Measurements from ENCODE around the gene TRIM56. TPM values are rescaled to one million over a fixed set of nuclear protein-coding genes. Genes with fewer than 3 reads are reported as not detected.

The TRIM56 gene
- total and polyA plus RNA-seq, 2 experiments from 2014 or later = 8.8 to 10.3 TPM

DNA sequence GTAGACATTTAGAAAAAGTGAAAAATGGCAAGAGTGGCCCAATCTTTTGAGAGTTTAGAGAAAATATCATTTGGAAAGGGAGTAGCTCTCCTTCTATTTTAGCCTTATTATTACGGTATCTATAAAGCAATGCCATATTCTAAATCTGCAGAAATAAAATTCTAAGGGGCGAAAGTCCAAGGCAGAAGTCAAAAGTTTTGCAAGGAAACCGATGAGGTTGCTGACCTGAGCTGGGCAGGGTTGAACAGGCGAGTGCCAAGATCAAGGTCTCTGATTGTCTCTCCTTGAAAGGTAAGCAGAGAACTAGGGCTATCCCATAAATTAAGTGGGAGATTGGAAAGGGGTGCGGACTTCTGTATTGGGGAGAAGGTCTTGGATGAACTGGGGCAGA, 11.7 kb downstream of the TRIM56 start:
- H3K4me1 ChIP-seq (ENCODE audit: insufficient read depth) = peaks cover 56% of the 10 kb centered on the region

DNA sequence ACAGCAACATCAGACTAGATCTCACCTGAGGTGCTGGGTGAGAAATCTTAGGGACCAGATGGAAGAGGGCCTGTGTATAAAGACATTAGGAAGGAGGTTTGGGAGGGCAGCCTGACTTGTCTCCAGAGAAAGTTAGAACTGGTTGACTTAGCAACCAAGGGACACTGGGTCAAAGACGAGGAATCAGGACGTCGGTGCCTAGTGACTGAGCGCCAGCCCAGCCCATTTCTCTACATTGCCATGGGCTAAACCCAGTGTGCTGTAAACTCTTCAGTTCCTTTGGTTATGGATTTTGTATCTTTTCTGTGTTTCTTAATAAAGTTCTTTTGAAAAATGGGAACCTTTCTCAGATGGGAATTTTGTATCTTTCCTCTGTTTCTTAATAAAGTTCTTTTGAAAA, 12.3 kb downstream of the TRIM56 start:
- Histone ChIP-seq H3K9me3 (ENCODE audit: low read depth) (no peaks in the 10 kb centered on the region), H3K4me3 (no peak overlapping the region), H3K9ac (no peak overlapping the region), H3K9me2 (ENCODE audit: insufficient read depth) (no peaks in the 10 kb centered on the region), H2AFZ (no peak overlapping the region), H3K27ac (no peak overlapping the region), H4K20me1 (ENCODE audit: insufficient read depth) (no peaks in the 10 kb centered on the region), H3K27me3 (replicated peaks; ENCODE audit: insufficient read depth) (no peaks in the 10 kb centered on the region), H3K4me1 (ENCODE audit: insufficient read depth) (peaks cover 56% of the 10 kb centered on the region), H3K4me2 (ENCODE audit: unreplicated experiment) (no peak overlapping the region), H3K79me2 (ENCODE audit: insufficient read depth) (peaks cover 32% of the 10 kb centered on the region), H3F3A (ENCODE audit: insufficient read depth) (peaks cover 64% of the 10 kb centered on the region), H3K36me3 (ENCODE audit: low read depth) (no peaks in the 10 kb centered on the region)
- in situ Hi-C loops (cut with MboI) = no loop called here
- TF ChIP-seq EZH2phosphoT487 (IDR thresholded peaks at IDR 0.05; ENCODE audit: insufficient read depth, low read depth) = no peak
- TF ChIP-seq EZH2 (IDR thresholded peaks at IDR 0.05; ENCODE audit: insufficient read depth, poor library complexity, severe bottlenecking) = no peak
- no peak for DNase-seq
- 79 to 92% methylated on average over 4 of the region's 4 CpGs for WGBS, 2 experiments (ENCODE audit: low coverage in 1 of 2, low lambda C conversion rate in 2 of 2, missing lambda C conversion rate in 2 of 2)

More for the DNA sequence above, 11.7 kb downstream of the TRIM56 start:
- no peak overlapping the region for H2AFZ ChIP-seq
- H3K27me3 ChIP-seq (replicated peaks; ENCODE audit: insufficient read depth) = no peaks in the 10 kb centered on the region
- H3K4me3 ChIP-seq = no peak overlapping the region
- H3K9me3 ChIP-seq (ENCODE audit: low read depth) = no peaks in the 10 kb centered on the region
- H3K4me2 ChIP-seq (ENCODE audit: unreplicated experiment) = no peak overlapping the region
- WGBS, 2 experiments (ENCODE audit: low coverage in 1 of 2, low lambda C conversion rate in 2 of 2, missing lambda C conversion rate in 2 of 2) = 98 to 99% methylated on average over 5 of the region's 5 CpGs
- H3K9ac ChIP-seq = no peak overlapping the region
- H3K36me3 ChIP-seq (ENCODE audit: low read depth) = no peaks in the 10 kb centered on the region
- H3F3A ChIP-seq (ENCODE audit: insufficient read depth) = peaks cover 64% of the 10 kb centered on the region
- DNase-seq = no peak
- H3K27ac ChIP-seq = no peak overlapping the region
- no peaks in the 10 kb centered on the region for H4K20me1 ChIP-seq (ENCODE audit: insufficient read depth)
- H3K9me2 ChIP-seq (ENCODE audit: insufficient read depth) = no peaks in the 10 kb centered on the region
- TF ChIP-seq EZH2phosphoT487 (IDR thresholded peaks at IDR 0.05; ENCODE audit: insufficient read depth, low read depth) (no peak), EZH2 (IDR thresholded peaks at IDR 0.05; ENCODE audit: insufficient read depth, poor library complexity, severe bottlenecking) (no peak)
- peaks cover 31% of the 10 kb centered on the region for H3K79me2 ChIP-seq (ENCODE audit: insufficient read depth)
- in situ Hi-C loops (cut with MboI) = no loop called here

DNA sequence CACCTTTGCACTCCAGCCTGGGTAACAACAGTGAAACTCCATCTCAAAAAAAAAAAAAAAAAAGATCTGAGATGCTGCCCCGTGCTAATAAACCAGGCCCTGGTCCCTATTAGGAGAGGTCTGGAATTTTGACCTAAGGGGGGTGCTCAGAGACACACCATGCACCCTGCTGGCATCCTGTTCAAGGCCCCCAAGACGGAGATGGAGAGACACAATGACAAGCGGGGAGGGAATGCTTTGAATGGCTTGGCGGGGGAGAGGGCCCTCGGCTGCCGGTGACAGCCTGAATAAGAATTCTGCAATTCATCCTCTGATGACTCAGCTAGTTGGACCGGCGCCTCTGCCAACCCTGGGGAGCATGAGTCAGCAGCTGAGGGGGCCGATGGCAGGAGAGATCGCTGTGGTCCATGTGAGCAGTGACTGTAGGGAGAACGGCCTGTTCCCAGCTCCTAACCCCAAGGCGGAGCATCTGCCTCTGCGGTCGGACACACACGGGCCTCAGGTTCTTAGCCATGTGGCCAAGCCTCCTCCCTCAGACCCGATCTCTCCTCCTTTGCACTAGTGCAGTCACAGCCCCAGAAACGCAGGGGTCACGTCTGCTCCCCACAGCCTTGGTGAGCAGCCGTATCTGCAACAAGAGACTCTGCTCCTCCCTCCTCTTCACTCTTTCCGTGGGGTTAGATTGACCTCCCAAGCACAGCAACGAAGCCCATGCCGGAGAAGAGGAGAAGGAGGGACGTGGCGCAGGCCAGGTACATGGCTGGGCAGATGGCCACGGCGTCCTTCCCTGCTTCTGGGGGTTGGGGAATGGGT, 14.9 kb downstream of the TRIM56 start:
- no peaks in the 10 kb centered on the region for H3K9me3 ChIP-seq (ENCODE audit: low read depth)
- in situ Hi-C loops (cut with MboI) = no loop called here
- H4K20me1 ChIP-seq (ENCODE audit: insufficient read depth) = no peaks in the 10 kb centered on the region
- DNase-seq = peak; percentile 99
- peaks cover 40% of the 10 kb centered on the region for H3K4me1 ChIP-seq (ENCODE audit: insufficient read depth)
- H3K36me3 ChIP-seq (ENCODE audit: low read depth) = no peaks in the 10 kb centered on the region
- WGBS, 2 experiments (ENCODE audit: low coverage in 1 of 2, low lambda C conversion rate in 2 of 2, missing lambda C conversion rate in 2 of 2) = 10 to 12% methylated on average over 23 to 26 of the region's 26 CpGs
- H3K27ac ChIP-seq = peak overlapping the region; percentile 97
- peaks cover 30% of the 10 kb centered on the region for H3K79me2 ChIP-seq (ENCODE audit: insufficient read depth)
- peak overlapping the region; percentile 36; the same call in 1 of the 2 replicates for H2AFZ ChIP-seq
- H3K9ac ChIP-seq = peak overlapping the region; percentile 78
- peak overlapping the region; percentile 31 for H3K4me3 ChIP-seq
- no peaks in the 10 kb centered on the region for H3K9me2 ChIP-seq (ENCODE audit: insufficient read depth)
- peaks cover 41% of the 10 kb centered on the region for H3F3A ChIP-seq (ENCODE audit: insufficient read depth)
- peak overlapping the region; percentile 23 for H3K4me2 ChIP-seq (ENCODE audit: unreplicated experiment)
- TF ChIP-seq EZH2phosphoT487 (IDR thresholded peaks at IDR 0.05; ENCODE audit: insufficient read depth, low read depth) (no peak), EZH2 (IDR thresholded peaks at IDR 0.05; ENCODE audit: insufficient read depth, poor library complexity, severe bottlenecking) (no peak)
- no peaks in the 10 kb centered on the region for H3K27me3 ChIP-seq (replicated peaks; ENCODE audit: insufficient read depth)

DNA sequence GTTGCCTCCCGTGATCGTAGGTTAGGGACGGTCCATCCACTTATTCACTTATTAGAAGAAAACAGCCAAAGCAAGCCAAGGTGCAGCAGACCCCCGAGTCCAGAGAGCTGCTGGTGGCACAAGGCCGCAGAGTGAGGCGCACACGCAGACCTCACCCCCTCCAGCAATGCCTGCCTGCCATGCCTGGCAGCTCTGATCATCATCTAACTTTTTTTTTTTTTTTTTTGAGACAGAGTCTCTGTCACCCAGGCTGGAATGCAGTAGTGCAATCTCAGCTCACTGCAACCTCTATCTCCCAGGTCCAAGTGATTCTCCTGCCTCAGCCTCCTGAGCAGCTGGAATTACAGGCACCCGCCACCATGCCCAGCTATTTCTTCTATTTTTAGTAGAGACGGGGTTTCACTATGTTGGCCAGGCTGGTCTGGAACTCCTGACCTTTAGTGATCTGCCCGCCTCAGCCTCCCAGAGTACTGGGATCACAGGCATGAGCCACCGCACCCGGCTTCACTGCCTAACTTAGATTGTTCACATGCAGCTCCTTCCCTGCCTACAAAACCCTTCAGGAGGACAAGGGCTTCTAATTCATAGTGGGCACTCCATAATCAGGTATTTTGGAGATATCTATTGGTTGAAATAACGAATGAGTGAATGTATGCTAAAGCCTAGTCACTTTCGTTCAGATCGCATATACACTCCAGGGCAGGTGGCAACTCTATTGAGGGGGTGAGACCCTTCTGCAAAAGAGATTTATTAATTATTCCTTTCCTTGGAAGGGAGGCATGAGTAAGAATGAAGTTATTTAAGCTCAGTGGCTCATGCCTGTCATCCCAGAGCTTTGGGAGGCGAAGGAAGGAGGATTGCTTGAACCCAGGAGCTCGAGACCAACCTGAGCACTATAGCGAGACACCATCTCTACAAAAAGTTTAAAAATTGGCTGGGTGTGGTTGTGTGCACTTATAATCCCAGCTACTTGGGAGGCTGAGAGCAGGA, 15.9 kb downstream of the TRIM56 start:
- 91 to 95% methylated on average over 18 of the region's 18 CpGs for WGBS, 2 experiments (ENCODE audit: low coverage in 1 of 2, low lambda C conversion rate in 2 of 2, missing lambda C conversion rate in 2 of 2)
- no peaks in the 10 kb centered on the region for H3K9me3 ChIP-seq (ENCODE audit: low read depth)
- no peaks in the 10 kb centered on the region for H4K20me1 ChIP-seq (ENCODE audit: insufficient read depth)
- peaks cover 22% of the 10 kb centered on the region for H3K79me2 ChIP-seq (ENCODE audit: insufficient read depth)
- TF ChIP-seq EZH2 (IDR thresholded peaks at IDR 0.05; ENCODE audit: insufficient read depth, poor library complexity, severe bottlenecking) = no peak
- H3K9ac ChIP-seq = peak overlapping the region; percentile 78
- H3K4me1 ChIP-seq (ENCODE audit: insufficient read depth) = peaks cover 34% of the 10 kb centered on the region
- peak overlapping the region; percentile 36; the same call in 1 of the 2 replicates for H2AFZ ChIP-seq
- H3K4me3 ChIP-seq = peak overlapping the region; percentile 31; the same call in 1 of the 2 replicates
- no peak for DNase-seq
- H3K27me3 ChIP-seq (replicated peaks; ENCODE audit: insufficient read depth) = no peaks in the 10 kb centered on the region
- peaks cover 35% of the 10 kb centered on the region for H3F3A ChIP-seq (ENCODE audit: insufficient read depth)
- in situ Hi-C loops (cut with MboI) = no loop called here
- H3K27ac ChIP-seq = peak overlapping the region; percentile 97
- H3K9me2 ChIP-seq (ENCODE audit: insufficient read depth) = no peaks in the 10 kb centered on the region
- no peaks in the 10 kb centered on the region for H3K36me3 ChIP-seq (ENCODE audit: low read depth)
- H3K4me2 ChIP-seq (ENCODE audit: unreplicated experiment) = peak overlapping the region; percentile 23
